Measurements from ENCODE around the gene ANKRD29. TPM values are rescaled to one million over a fixed set of nuclear protein-coding genes. Genes with fewer than 3 reads are reported as not detected.

The ANKRD29 gene
- total and polyA plus RNA-seq, 7 experiments from 2014 or later = 0.11 to 0.58 (median 0.18) TPM; not detected in 2

- CTCF ChIA-PET = interaction anchor here (0.6 to 2.2 kb wide), 3 partner anchors 41 to 818 kb away, joined by 3 to 16 read pairs (median 3); no protein-coding TSS in a partner anchor
- H3K4me3 ChIP-seq (ENCODE audit: low read length) = peak overlapping the region; percentile 76
- Mint-ChIP-seq H3K4me1 (peaks cover 27 to 51% (median 44%) of the 10 kb centered on the region in 7 donors), H3K36me3 (peaks cover 0 to 8% (median 0%) of the 10 kb centered on the region in 5 donors), H3K4me3 (peak overlapping the region; percentile 79 to 96 (median 92)), H3K9me3 (no peaks in the 10 kb centered on the region), H3K27me3 (peaks cover 0 to 10% (median 0%) of the 10 kb centered on the region in 5 donors), H3K27ac (peak overlapping the region; percentile 84 to 96 (median 90))
- DNase-seq (peak in 2 of 9 donors; percentile 4 to 9), ATAC-seq (no peak)
- H3K27ac ChIP-seq (ENCODE audit: low read depth, low read length) = peak overlapping the region; percentile 100
- intact Hi-C loops (cut with micrococcal nuclease) = loop anchor here (1.0 to 10.0 kb wide), 20 partner anchors 12 to 1981 kb away; partner anchors contain the start of genes MIB1 (in 2 of the 2), RBBP8 (in 2 of the 2), RIOK3 (in 2 of the 2) and RMC1 (in 2 of the 2)
- H3K27me3 ChIP-seq (ENCODE audit: control insufficient read depth in 2 of 2, insufficient read depth in 2 of 2, low read length in 2 of 2) = no peaks in the 10 kb centered on the region
- POLR2A ChIA-PET = interaction anchor here (0.7 to 2.7 kb wide), 5 partner anchors 46 to 348 kb away, joined by 3 to 13 read pairs (median 5); partner anchors contain the start of gene RMC1
- H3K36me3 ChIP-seq (ENCODE audit: control insufficient read depth in 2 of 3, insufficient read depth in 3 of 3, low read length in 3 of 3) = peaks cover 0 to 10% (median 0%) of the 10 kb centered on the region in 3 experiments
- no peaks in the 10 kb centered on the region for H3K9me3 ChIP-seq (ENCODE audit: control insufficient read depth in 2 of 3, low read length in 3 of 3)
- H3K4me1 ChIP-seq (ENCODE audit: control insufficient read depth in 2 of 2, insufficient read depth in 2 of 2, low read length in 2 of 2) = peaks cover 9 to 32% of the 10 kb centered on the region in 2 donors
Observed at GRCh38 chr18:23585897-23586248, 76.8 kb downstream of the ANKRD29 start.

GRCh38 chr18:23585007-23585871 lies 77.5 kb downstream of the ANKRD29 start:
- H3K9me3 ChIP-seq (ENCODE audit: control insufficient read depth in 2 of 3, low read length in 3 of 3) = no peaks in the 10 kb centered on the region
- ATAC-seq (no peak), DNase-seq (peak in 3 of 9 donors; percentile 3 to 9 (median 5))
- peaks cover 9 to 38% of the 10 kb centered on the region in 2 donors for H3K4me1 ChIP-seq (ENCODE audit: control insufficient read depth in 2 of 2, insufficient read depth in 2 of 2, low read length in 2 of 2)
- intact Hi-C loops (cut with micrococcal nuclease) = loop anchor here (5.0 to 10.0 kb wide), 6 partner anchors 148 to 1980 kb away; partner anchors contain the start of genes ESCO1 (in 1 of the 2), MIB1 (in 1 of the 2) and RBBP8 (in 1 of the 2)
- Mint-ChIP-seq H3K27me3 (peaks cover 0 to 9% (median 0%) of the 10 kb centered on the region in 5 donors), H3K4me1 (peaks cover 31 to 57% (median 50%) of the 10 kb centered on the region in 7 donors), H3K27ac (peak overlapping the region; percentile 84 to 96 (median 90)), H3K36me3 (peaks cover 0 to 12% (median 0%) of the 10 kb centered on the region in 5 donors), H3K9me3 (no peaks in the 10 kb centered on the region), H3K4me3 (peak overlapping the region; percentile 79 to 96 (median 92))
- H3K27me3 ChIP-seq (ENCODE audit: control insufficient read depth in 2 of 2, insufficient read depth in 2 of 2, low read length in 2 of 2) = no peaks in the 10 kb centered on the region
- POLR2A ChIA-PET = interaction anchor here (0.6 to 2.7 kb wide), 6 partner anchors 45 to 349 kb away, joined by 3 to 13 read pairs (median 4); partner anchors contain the start of gene RMC1
- H3K27ac ChIP-seq (ENCODE audit: low read depth, low read length) = peak overlapping the region; percentile 100
- CTCF ChIA-PET = interaction anchor here (0.6 to 2.2 kb wide), 2 partner anchors 29 to 69 kb away, joined by 3 to 16 read pairs; no protein-coding TSS in a partner anchor
- H3K4me3 ChIP-seq (ENCODE audit: low read length) = peak overlapping the region; percentile 76
- peaks cover 0 to 10% (median 0%) of the 10 kb centered on the region in 3 experiments for H3K36me3 ChIP-seq (ENCODE audit: control insufficient read depth in 2 of 3, insufficient read depth in 3 of 3, low read length in 3 of 3)

DNA sequence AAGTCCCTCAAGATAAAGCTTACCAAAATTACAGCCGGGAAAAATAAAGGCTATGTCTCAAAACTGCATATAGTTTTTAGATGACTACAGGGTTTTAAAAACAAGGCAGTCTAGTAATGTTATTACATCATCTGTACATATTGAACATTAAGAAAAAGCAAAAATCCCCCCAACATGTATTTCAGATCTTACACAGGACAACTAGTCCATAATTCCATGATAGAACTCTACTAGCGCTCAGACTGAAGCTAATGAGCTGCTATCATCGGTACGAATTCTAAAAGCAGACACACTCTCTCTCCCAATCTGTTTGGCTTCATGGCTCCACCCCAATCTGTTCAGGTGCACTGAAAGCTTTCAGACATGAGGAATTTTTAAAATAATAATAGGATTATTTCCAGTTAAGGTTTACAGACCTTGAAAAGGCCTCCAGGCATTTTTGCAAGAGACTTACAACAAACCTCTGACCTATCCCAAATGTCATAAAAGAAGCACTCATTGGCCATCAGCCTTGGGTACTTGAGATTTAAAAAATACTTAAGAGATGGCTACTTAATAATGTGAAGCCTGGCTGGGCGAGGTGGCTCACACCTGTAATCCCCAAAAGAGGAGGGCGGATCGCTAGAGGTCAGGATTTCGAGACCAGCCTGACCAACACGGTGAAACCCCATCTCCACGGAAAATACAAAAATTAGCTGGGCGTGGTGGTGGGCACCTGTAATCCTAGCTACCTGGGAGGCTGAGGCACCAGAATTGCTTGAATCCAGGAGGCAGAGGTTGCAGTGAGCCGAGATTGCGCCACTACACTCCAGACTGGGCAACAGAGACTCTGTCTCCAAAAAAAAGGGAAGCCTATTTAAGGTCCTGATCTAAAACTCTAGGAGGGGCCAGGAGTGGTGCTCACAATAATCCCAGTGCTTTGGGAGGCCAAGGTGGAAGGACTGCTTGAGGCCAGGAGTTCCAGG lies 78.4 kb downstream of the ANKRD29 start:
- no peak for ATAC-seq
- Mint-ChIP-seq H3K27ac (peak overlapping the region in 2 of 9 donors; percentile 13 to 43), H3K4me3 (peak overlapping the region; percentile 0 to 94 (median 52)), H3K4me1 (peaks cover 35 to 63% (median 56%) of the 10 kb centered on the region in 7 donors), H3K27me3 (peaks cover 0 to 9% (median 0%) of the 10 kb centered on the region in 5 donors), H3K9me3 (no peaks in the 10 kb centered on the region), H3K36me3 (peaks cover 0 to 13% (median under 1%) of the 10 kb centered on the region in 5 donors)
- peaks cover 9 to 38% of the 10 kb centered on the region in 2 donors for H3K4me1 ChIP-seq (ENCODE audit: control insufficient read depth in 2 of 2, insufficient read depth in 2 of 2, low read length in 2 of 2)
- no peaks in the 10 kb centered on the region for H3K9me3 ChIP-seq (ENCODE audit: control insufficient read depth in 2 of 3, low read length in 3 of 3)
- no peak overlapping the region for H3K27ac ChIP-seq (ENCODE audit: low read depth, low read length)
- no peaks in the 10 kb centered on the region for H3K27me3 ChIP-seq (ENCODE audit: control insufficient read depth in 2 of 2, insufficient read depth in 2 of 2, low read length in 2 of 2)
- peaks cover 0 to 10% (median 0%) of the 10 kb centered on the region in 3 experiments for H3K36me3 ChIP-seq (ENCODE audit: control insufficient read depth in 2 of 3, insufficient read depth in 3 of 3, low read length in 3 of 3)
- no peak overlapping the region for H3K4me3 ChIP-seq (ENCODE audit: low read length)
- ChIA-PET POLR2A (interaction anchor here (1.4 to 2.7 kb wide), 2 partner anchors 74 to 80 kb away, joined by 5 to 12 read pairs; partner anchors contain the start of gene RMC1), CTCF (interaction anchor here (2.2 kb wide), 1 partner anchor 68 kb away, joined by 16 read pairs; no protein-coding TSS in a partner anchor)
- intact Hi-C loops (cut with micrococcal nuclease) = loop anchor here (10.0 kb wide), 2 partner anchors 350 to 1980 kb away; partner anchors contain the start of gene ESCO1 (in 1 of the 2)
- DNase-seq = no peak

DNA sequence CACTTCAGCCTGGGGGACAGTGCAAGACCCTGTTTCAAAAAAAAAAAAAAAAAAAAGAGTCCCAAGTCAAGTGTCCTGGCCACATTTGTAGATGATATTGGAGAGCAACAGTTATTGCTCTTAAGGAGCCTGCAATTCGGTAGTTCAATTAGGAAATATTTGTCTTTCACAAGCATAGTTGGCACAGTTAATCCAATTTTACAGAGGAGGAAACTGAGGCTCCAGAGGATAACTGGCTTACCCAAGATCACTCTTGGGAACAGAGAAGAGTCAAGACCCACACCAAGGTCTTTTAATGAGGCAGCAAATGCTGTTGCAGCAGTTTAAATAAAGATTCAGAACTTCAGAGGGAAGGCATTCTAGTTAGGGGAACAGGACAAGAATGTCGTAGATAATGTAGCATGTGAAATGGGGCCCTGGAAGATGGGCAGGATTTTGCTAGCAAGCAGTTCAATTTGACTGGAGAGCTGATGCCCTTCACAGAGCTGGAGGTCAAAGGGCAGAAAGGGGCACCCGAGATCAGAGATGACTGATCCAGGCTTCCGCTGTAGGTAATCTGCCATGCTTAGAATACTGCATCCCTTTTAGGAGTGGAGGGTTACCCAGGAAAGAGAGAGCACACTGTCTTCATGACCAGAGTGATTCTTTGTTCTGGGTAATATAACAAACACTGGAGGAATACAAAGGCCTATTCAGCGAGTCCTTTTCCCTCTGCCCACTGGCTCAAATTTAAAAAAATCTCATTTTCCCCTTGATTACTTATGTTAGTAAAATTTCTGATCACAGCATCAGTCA lies 79.4 kb downstream of the ANKRD29 start:
- CTCF ChIA-PET = interaction anchor here (0.8 kb wide), 1 partner anchor 43 kb away, joined by 4 read pairs; no protein-coding TSS in a partner anchor
- peaks cover 4 to 18% (median 9%) of the 10 kb centered on the region in 5 donors for H3K36me3 Mint-ChIP-seq
- no peaks in the 10 kb centered on the region for H3K9me3 Mint-ChIP-seq
- Histone ChIP-seq H3K27ac (ENCODE audit: low read depth, low read length) (no peak overlapping the region), H3K4me3 (ENCODE audit: low read length) (peak overlapping the region; percentile 2), H3K36me3 (ENCODE audit: control insufficient read depth in 2 of 3, insufficient read depth in 3 of 3, low read length in 3 of 3) (peaks cover 0 to 10% (median 0%) of the 10 kb centered on the region in 3 experiments), H3K4me1 (ENCODE audit: control insufficient read depth in 2 of 2, insufficient read depth in 2 of 2, low read length in 2 of 2) (peaks cover 9 to 46% of the 10 kb centered on the region in 2 donors), H3K9me3 (ENCODE audit: control insufficient read depth in 2 of 3, low read length in 3 of 3) (no peaks in the 10 kb centered on the region), H3K27me3 (ENCODE audit: control insufficient read depth in 2 of 2, insufficient read depth in 2 of 2, low read length in 2 of 2) (no peaks in the 10 kb centered on the region)
- ATAC-seq (no peak), DNase-seq (no peak)
- H3K27ac Mint-ChIP-seq = no peak overlapping the region
- peaks cover 0 to 4% (median 0%) of the 10 kb centered on the region in 5 donors for H3K27me3 Mint-ChIP-seq
- POLR2A ChIA-PET = no interaction called here
- intact Hi-C loops (cut with micrococcal nuclease) = loop anchor here (10.0 kb wide), 2 partner anchors 348 to 1978 kb away; partner anchors contain the start of gene ESCO1 (in 1 of the 2)
- H3K4me3 Mint-ChIP-seq = peak overlapping the region in 5 of 10 donors; percentile 0 to 52 (median 38)
- peaks cover 45 to 73% (median 67%) of the 10 kb centered on the region in 7 donors for H3K4me1 Mint-ChIP-seq

- intact Hi-C loops (cut with micrococcal nuclease) = loop anchor here (10.0 kb wide), 2 partner anchors 346 to 1976 kb away; partner anchors contain the start of gene ESCO1 (in 1 of the 2)
- no peaks in the 10 kb centered on the region for H3K27me3 Mint-ChIP-seq
- ChIA-PET POLR2A (interaction anchor here (0.8 to 1.0 kb wide), 2 partner anchors 39 to 69 kb away, joined by 3 to 4 read pairs; no protein-coding TSS in a partner anchor), CTCF (interaction anchor here (2.0 kb wide), 1 partner anchor 65 kb away, joined by 6 read pairs; no protein-coding TSS in a partner anchor)
- Histone ChIP-seq H3K27ac (ENCODE audit: low read depth, low read length) (no peak overlapping the region), H3K36me3 (ENCODE audit: control insufficient read depth in 2 of 3, insufficient read depth in 3 of 3, low read length in 3 of 3) (peaks cover 0 to under 1% (median 0%) of the 10 kb centered on the region in 3 experiments), H3K9me3 (ENCODE audit: control insufficient read depth in 2 of 3, low read length in 3 of 3) (no peaks in the 10 kb centered on the region), H3K4me1 (ENCODE audit: control insufficient read depth in 2 of 2, insufficient read depth in 2 of 2, low read length in 2 of 2) (peaks cover 5 to 52% of the 10 kb centered on the region in 2 donors), H3K4me3 (ENCODE audit: low read length) (no peak overlapping the region), H3K27me3 (ENCODE audit: control insufficient read depth in 2 of 2, insufficient read depth in 2 of 2, low read length in 2 of 2) (no peaks in the 10 kb centered on the region)
- no peak for DNase-seq
- H3K9me3 Mint-ChIP-seq = no peaks in the 10 kb centered on the region
- no peak overlapping the region for H3K4me3 Mint-ChIP-seq
- peaks cover 4 to 23% (median 17%) of the 10 kb centered on the region in 5 donors for H3K36me3 Mint-ChIP-seq
- no peak for ATAC-seq
- H3K27ac Mint-ChIP-seq = peak overlapping the region in 1 of 9 donors; percentile 28
- peaks cover 46 to 72% (median 64%) of the 10 kb centered on the region in 7 donors for H3K4me1 Mint-ChIP-seq
Observed at GRCh38 chr18:23580677-23581367, 81.9 kb downstream of the ANKRD29 start.

Data from naive thymus-derived CD4-positive, alpha-beta T cell (primary cell).